GM19099 (cell line): ENCODE data around the gene RRAGD.

Experiments
- POLR2A ChIP-seq: IDR thresholded peaks from 3 replicates; pipeline ENCODE4 v1.6.1; 2011; ENCODE audit warnings: low read depth; ENCODE audit not compliant: insufficient read length; ENCODE audit errors: extremely low read depth

RRAGD gene

DNA sequence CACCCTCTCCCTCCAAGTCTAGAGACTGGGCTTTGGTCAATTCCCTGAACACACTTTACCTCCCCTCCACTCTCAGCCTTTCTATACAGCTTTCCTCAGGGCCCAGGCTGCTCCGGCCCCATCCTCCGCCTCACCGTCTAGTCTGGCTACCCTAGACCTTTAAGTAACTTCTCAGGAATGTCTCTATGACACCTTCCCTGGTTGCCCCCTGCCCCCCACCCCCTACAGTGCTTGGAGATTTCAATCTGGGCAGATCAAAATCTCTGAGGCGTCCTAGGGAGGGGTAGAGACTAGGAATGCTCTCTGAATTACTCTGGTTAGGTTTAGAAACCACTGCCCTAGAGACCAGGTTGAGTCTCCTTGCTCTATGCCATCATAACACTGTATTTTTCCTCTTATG lies 65.6 kb downstream of the RRAGD start:
- TF ChIP-seq POLR2A: no peak

DNA sequence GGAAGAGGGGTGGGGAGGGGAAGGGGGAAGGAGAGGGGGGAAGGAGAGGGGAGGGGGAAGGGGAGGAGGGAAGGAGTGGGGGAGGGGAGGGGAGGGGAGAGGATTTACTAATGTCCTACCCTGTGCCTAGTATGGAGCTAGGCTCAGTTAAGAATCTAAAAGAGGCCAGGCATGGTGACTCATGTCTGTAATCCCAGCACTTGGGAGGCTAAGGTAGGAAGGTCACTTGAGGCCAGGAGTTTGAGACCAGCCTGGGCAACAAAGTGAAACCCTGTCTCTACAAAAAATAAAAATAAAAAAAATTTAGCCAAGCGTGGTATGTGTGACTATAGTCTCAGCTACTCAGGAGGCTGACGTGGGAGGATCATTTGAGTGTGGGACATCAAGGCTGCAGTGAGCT lies 72.5 kb downstream of the RRAGD start:
- TF ChIP-seq POLR2A: no peak

DNA sequence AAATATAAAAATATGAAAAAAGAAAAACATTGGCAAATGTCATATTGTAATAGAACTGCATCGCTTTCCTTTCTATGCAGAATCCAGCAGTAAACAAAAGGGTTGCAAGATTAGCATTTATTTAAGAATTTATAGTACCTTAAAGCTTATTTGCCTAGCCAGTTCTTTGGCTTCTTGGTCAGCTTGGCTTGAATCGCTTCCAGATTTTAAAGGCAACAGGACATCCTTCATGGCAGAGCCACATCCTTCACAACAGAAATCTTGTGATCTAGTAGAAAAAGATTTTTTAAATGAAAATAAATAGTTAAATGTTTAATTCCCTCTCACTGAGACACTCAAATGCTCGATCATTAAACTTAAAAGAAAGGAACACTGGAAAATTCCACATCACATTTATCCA lies 76.9 kb downstream of the RRAGD start:
- no peak for TF ChIP-seq POLR2A

DNA sequence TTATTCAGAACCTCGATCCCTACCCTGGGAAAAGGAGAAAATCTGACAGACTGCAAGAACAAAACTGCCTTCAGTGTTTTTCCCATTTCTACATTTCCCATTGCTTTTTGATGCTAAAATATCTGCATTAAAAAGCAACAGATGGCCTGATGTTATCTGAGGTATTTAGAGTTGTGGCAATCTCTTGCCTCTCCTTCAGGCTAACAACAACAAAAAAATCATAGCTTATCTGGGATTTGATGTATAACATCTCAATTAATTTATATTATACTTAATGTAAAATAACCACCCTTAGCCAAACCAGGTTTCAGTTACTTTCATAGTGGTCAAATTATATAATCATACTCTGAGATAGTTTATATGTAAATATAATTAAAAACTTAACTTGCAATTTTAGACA lies 81.2 kb downstream of the RRAGD start:
- no peak for TF ChIP-seq POLR2A

DNA sequence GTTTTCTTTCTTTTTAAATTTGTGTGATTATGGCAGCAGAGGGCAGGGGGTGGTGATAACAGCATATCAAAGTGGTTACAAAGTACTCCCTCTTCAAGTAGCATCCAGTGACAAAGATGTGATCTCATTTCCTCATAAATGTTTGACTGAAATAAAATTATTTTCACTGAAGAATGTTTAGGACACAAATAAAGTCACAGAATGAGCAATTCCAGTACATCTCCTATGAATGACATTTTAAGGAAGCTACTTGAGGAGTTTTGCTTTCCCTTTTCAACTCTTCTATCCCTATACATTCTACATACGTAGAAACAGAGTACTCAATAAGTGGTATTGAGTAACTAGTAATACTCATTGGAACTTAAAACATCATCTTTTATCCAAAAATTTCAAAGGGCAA lies 83.1 kb downstream of the RRAGD start:
- TF ChIP-seq POLR2A: no peak

- no peak for TF ChIP-seq POLR2A
These were observed 87.8 kb downstream of the RRAGD start for GRCh38 chr6:89324304-89324703.

DNA sequence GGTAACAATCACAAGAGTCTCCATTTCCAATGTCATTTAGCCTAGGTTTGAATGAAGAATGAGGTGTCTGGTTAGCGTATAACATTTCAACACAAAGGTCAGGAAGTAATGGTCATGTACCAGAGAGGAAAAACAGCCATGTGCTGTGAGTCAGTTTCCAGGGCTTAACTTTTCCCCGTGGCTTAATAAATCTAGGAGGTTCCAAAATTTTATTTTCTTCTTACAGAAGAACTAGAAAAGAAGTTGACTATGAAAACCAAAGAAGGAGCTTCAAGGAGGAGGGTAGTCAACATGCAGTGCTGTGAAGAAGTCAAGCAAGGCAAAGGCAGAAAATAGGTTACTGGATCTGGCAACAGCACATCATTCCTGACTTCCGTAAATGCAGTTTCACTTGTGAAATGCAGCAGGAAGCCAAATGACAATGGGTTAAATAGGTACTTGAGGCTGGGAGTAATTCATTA lies 88.5 kb downstream of the RRAGD start:
- TF ChIP-seq POLR2A: no peak

DNA sequence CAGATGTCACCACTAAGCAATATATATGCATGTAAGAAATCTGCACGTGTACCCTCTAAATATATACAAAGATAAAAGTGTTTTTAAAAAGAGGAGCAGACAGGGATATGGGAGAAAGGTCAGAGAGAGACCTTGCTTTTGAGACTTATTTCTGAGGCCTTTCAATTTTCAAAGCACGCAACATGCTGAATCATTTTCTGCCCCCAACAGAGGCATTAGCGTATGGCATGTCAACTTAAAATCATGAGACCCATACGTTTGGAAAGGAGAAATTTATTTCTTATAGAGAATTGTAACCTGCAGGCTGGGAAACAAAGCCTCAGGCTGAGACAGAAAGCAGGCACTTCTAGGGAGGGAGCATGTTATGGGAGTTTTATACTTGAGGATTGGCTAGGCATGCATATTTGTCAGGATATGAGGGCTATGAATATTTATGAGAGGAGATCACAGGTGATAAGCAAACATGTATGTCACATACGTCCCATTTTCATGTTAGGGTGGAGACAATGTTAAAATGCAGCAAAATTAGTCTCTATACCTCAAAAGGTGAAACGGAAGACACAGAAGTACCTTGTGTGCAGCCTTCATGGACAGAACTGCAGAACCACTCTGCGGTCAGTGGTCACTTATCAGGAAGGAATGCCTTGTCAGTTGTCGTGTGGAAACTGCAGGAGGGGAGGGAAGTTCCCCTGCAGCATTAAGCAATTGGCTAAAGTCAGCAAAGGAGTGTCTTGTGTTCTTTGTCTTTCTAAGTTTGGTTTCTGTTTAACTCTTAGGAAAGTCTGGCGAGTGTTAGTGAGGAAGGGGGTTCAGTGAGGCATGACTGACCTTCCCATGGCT lies 90.7 kb downstream of the RRAGD start:
- no peak for TF ChIP-seq POLR2A

- no peak for TF ChIP-seq POLR2A
These were observed 92.0 kb downstream of the RRAGD start for GRCh38 chr6:89320012-89320559.

DNA sequence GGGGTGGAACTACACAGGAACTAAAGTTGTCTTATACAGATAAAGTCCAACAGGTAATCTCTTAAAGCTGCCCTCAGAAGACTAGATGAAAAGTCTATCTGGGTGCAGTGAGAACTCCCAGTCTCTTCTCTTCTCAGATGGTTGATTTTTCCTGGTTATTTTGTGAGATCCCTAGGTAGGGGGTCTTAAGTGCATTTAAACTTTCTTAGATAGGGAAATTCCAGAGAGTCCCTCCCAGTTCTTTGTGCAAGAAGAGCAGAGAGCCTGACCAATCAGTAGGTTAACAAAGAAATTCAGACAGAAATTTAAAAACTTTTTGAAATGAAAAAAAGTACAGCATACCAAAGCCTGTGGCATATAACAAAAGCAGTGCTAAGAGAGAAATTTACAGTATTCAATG lies 95.0 kb downstream of the RRAGD start:
- no peak for TF ChIP-seq POLR2A

DNA sequence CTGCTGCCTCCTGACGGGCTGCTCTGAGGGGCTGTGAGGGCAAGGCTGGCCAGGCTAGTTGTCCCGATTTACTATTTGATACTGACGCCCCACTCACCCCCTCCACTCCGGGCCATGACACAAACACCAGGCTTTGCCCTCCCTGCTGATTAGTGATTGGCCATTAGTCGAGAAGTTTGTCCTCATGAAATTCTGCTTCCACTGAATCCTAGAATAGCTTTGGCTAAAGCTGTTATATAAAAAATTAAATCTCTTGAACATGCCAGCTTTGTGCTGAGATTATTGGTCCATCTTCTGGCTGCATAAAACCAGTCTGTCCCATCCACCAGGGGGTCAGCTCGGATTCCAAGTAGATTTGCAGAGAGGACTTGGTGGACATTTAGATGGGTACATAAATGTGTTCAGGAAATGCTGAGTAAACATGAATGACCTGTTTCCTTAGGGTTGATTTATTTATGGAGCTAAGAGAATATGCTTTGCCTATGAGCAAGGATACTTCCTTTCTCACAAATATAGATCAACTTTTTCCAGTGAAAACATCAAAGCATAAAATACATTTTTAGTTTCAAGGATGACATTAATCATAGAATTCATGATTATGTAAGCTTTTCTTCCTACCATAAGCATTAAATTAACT lies 96.7 kb downstream of the RRAGD start, which contains the start of gene GABRR2:
GABRR2 (minus strand) TSS at position 51 of the 637 bp plus-strand sequence. CDS start 134 bp downstream, outside the sequence.
- TF ChIP-seq POLR2A: no peak

DNA sequence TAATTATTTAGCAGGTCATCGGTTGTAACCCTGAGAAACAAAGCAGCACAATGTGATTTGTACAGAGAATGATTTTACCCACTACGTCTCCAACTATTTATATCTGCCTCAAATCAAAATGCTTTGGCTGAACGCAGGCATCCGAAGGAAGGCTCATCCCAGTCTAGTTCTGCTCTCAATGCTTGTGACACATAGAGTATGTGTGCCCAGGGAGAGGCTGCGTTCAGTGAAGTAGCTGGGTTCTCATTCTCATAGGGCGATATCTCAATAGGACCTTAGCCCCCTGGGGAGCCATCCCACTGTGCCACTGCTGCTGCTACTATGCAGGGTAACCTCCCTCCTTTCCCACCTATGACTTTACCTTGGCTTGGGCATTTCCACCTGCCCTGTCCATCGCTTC lies 97.4 kb downstream of the RRAGD start:
- TF ChIP-seq POLR2A: no peak
